ENCODE results near the gene VCL.
"Not testable (repeated sequence)": the region's sequence is repeated elsewhere in the genome, so short reads cannot be mapped to it uniquely, and the experiment has no call there.

The VCL gene

DNA sequence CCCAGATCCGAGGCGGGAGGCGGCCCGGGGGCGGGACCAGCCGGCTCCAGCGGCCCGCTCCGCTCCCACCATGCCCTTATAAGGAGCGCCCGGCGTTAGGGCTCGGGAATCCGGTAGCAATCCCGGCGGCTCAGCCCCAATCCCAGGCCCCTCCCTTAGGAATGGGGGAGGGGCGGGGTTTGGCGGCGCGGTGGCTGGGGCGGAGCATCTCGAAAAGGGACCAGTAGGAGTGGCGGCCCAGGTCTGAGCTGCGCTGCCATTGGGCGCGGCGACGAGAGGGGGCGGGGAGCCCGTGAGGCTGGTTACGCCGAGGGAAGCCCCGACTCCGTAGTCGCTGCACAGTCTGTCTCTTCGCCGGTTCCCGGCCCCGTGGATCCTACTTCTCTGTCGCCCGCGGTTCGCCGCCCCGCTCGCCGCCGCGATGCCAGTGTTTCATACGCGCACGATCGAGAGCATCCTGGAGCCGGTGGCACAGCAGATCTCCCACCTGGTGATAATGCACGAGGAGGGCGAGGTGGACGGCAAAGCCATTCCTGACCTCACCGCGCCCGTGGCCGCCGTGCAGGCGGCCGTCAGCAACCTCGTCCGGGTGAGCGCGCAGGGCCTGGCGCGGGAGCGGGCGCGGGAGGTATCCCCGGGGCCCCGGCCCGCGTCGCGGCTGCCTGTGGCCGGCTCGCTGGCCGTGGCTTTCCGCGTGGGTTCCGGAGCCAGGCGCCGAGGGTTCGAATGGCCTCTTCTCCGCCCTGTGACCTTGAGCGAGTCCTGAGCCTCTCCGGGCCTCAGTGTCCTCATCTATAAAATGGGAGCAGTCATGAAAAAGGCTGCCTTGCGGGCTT lies at the start of gene VCL:
VCL (plus strand) TSS at position 330 of the 836 bp plus-strand sequence; CDS start at position 422, 92 bp downstream.
- peak; percentile 96 for DNase-seq

DNA sequence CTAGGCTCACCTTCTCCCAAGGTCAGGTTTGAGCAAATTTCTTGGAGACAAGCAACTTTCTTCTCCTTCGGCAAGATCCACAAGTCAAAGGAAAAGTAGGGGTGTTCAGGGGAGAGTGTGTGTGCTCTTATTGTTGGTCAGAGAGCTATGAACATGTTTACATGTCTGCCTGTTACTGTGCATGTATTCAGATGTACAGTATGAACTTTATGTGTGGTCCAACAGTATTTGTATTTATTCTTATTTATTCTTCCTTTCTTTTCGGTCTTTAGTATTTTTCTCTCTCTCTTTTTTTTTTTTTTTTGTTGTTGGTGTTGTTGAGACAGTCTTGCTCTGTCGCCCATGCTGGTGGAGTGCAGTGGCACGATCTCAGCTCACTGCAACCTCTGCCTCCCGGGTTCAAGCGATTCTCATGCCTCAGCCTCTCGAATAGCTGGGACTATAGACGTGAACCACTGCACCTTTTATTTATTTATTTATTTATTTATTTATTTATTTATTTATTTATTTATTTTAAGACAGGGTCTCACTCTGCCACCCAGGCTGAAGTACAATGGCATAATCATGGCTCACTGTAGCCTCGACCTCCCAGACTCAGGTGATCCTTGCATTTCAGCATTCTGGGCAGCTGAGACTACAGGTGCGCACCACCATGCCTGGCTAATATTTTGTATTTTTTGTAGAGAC lies 48.8 kb upstream of the VCL start:
- no peak for DNase-seq

DNA sequence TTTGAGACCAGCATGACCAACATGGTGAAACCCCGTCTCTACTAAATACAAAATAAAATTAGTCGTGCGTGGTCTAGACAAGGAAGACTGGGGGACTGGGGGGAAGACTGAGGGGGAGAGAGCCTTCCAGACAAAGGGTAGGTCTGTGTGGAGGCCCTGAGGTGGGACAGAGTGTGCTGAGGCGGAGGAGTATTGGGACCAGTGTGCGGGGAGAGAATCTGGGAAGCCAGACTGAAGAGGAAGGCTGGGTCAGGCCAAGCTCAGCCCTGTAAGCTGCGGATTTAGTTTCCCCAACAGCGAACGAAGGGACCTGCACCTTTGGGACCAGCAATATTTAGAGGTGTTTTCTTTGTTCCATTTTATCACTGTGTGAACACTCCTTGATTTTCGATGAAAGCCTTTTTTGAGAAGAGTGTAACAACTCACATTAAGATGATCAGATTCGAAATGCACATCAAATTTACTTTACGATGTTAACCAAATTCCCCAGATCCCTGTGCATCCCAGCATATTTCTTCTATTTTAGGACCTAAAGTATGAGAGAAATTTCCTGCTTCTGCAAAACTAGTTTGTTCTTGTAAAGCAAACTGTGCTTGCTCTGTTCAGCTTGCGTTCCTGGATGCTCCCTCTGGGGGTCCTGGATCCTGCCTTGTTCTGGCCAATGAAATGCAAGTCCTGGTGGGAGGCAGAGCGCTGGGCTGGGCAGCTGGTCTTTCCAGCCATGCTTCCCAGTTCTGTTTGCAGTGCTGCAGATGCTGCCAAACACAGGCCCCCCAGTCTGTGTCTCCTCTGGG lies 47.6 kb upstream of the VCL start:
- no peak for DNase-seq

DNA sequence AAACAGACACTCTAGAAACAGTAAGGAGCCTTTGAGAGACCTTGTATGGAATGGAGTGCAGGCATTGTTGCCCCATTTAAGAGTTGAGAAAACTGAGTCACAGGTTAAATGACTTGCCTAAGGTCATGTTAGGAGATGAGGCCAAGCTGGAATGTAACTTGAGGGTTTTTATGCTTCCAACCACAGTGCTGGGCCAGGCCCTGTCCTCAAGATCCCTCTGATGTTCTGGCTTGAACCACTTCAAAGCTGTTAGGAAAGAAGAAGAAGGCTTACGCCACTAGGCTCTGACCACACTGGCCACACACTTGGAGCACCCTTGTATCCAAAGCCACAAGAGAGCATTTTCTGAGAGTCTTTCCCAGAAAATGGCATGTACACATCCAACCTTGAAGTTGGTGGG lies 44.3 kb upstream of the VCL start:
- DNase-seq, result no peak

DNA sequence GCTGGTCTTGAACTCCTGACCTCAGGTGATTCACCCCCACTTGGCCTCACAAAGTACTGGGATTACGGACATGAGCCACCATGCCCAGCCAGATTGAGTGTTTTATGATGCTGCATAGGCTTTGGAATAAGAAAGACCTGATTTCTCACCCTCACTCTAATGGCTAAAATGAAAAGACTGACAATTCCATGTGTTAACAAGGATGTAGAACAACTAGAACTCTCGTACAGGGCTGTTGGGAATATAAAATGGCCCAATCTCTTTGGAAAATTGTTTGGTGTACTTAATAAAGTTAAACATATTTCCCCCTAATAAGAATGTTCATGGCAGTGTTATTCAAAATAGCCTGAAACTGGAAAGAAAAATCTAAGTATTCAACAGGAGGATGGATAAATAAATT lies 43.2 kb upstream of the VCL start:
- DNase-seq, result no peak

DNA sequence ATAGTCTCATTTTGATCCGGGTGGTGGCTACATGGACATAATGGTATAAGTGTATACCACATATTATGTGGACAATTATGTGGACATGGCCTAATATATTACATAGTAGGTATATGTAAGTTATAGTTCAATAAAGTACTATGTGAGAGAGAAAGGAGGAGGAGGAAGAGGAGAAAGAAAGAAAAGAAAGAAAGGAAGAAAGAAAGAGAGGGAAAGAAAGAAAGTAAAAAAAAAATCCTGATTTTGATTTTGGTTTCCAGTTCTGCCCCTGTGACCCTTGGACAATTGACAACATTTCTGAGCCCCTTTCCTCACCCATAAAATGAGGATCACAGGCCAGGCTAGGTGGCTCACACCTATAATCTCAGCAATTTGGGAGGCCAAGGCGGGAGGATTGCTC lies 42.2 kb upstream of the VCL start:
- DNase-seq, result no peak

DNA sequence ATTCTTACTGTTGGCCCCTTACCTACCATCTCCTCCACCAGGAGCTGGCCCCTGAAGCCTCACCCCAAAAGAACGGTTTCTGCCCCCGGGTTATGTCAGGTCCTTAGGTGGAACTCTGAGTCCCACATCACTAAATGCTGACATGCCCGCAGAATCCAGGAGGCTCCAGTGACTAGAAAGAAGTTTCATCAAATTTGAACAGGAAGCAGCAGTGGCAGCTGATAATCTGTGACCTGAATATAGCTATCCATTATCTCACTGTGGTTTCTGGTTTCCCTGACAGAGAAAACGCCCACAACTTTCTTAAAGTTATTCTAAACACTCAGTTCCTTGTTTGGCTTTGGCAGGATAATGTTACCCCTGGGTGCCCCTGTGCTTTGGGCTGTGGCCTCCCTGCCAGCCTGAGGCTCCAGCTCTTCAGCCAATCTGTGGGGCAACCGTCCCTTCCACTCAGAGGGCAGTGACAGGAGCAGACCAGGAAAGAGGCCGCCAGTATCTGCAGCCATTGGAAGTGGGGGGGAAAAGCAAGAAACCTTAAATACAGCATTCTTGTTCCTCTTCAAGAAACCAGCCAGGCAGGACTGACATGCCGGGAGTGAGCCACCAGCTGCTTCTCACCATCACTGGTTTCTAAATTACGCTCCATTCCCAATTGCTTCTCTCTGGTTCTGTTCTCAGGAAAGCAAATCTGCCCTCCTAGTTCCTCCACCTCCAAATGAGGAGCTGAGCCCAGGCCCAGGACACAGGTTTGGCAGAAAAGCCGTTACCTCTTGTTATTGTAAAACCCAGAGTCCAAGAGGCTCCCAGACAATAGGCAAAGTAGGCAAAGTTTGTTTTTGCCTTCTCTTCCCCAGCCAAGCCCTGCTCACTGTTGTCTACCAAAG lies 41.2 kb upstream of the VCL start:
- no peak for DNase-seq

DNA sequence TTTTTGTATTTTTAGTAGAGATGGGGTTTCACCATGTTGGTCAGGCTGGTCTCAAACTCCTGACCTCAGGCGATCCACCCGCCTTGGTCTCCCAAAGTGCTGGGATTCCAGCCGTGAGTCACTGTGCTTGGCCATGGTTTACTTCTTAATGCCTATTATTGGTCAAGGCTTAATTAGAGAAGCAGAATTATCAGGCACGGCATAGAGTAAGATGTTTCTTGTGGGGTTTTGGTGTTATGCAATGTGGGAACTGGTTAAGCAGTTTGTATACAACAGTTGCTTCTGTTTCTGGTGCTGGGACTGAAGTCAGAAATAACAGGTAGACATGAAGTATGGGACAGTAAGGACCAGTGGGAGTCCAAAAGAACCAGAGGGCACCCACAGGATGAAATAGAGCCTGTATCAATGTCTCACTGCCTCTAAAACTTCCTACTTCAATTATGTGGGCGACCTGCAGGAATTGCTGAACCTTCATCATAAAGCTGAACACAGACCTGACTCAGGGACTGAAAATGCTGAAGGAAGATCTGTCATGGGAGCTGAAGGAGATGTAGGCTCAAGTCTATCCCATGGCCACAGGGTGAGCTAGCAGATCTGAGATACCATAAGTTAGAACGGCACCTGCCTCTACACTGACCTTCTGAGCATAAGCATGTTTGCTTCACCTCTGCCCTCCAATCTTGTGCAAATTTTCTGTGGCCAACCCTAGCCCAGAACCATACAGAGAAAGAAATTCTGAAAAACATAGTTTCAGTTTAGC lies 38.3 kb upstream of the VCL start:
- no peak for DNase-seq

DNA sequence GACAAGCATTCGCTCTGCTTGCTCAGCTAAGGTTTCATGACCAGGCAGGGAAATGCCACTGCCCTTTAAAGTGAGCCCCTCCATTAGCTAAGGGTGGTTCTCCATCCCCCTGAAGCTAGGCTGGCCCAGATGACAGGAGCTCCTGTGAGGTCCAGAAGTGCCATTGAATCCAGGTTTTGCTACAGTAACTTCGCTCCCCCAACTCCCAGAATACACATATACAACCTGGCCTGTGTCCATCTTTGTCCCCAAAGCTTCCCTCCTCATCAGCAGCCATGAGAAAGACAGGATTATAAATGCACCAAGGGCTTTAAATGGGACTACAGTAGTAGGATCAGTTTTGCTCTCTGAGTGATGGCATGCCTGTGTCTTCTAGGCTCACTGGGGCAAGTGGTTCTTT lies 35.5 kb upstream of the VCL start:
- no peak for DNase-seq

DNA sequence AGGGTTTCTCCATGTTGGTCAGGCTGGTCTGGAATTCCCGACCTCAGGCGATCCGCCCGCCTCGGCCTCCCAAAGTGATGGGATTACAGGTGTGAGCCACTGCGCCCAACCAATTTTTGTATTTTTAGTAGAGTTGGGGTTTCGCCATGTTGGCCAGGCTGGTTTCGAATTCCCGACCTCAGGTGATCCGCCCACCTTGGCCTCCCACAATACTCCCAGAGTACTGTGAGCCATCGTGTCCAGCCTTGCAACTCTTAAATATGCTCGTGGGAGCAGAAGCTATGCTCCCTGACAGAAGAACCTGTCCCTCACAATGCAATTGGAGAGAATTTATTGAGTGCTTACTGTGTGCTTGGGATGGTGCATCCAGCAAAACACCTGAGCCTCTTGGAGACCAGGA lies 34.4 kb upstream of the VCL start:
- not testable (repeated sequence) for DNase-seq

DNA sequence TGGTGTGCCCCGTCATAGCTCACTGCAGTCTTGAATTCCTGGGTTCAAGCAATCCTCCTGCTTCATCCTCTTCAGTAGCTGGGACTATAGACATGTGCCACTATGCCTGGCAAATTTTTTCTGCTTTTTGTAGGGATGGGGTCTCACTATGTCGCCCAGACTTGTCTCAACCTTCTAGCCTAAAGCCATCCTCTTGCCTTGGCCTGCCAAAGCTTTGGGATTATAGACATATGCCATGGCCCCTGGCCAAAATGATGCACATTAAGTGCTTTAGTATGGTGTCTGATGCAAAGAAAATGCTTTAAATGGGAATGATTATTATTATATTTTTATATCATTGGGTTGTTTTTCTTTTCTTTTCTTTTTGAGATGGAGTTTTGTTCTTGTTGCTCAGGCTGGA lies 33.2 kb upstream of the VCL start:
- no peak for DNase-seq

DNA sequence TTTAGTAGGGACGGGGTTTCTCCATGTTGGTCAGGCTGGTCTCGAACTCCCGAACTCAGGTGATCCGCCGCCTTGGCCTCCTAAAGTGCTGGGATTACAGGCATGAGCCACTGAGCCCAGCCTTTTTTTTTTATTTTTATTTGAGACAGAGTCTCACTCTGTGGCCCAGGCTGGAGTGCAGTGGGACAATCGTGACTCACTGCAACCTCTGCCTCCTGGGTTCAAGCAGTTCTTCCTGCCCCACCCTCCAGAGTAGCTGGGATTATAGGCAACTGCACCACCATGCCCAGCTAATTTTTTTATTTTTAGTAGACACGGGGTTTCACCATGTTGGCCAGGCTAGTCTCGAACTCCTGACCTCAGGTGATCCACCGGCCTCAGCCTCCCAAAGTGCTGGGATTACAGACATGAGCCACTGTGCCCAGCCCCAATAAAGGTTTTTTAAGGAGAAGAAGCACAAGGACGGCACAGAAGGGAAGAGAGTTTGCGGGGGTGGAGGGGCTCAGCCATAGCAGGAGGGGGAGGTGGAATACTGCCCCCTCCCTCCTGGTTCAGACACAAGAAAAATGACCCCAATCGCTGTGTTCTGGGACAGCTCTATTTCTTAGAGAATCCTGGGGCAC lies 32.5 kb upstream of the VCL start:
- not testable (repeated sequence) for DNase-seq

DNA sequence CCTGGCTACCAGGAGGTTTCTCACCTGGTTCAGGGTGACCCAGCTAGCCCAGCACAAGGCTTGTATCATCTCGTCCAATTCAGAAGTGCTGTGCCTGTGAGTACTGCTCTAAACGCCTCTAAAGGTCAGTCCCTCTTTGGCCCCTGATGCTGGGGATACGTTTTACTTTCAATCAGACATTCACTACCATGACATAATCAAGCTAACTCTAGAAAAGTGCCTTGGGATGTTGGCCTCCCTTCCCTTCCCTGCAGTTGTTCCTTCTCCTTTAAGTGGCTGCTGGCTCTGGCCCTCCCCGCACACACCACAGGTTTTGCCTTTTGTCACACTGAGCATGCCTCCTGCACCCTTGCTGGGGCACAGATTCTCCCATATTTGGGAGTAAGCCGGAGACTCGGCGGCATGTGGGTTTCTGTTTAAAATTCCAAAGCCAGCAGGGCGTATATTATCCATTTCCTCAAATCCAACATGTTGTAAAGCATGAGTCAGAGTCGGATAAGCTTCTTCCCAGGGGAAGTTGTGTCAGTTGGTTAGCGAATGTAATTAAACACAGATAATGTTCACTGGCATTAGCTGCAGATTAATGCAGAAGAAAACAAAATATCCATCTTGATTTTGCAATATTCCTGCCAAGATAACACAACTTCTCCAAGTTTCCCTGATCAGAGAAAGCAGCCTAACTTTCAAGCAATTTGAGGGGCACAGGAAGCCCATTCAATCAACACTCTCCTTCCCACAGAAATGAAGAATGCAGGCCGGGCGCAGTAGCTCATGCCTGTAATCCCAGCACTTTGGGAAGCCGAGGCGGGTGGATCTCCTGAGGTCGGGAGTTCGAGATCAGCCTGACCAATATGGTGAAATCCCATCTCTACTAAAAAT lies 31.8 kb upstream of the VCL start:
- no peak for DNase-seq

DNA sequence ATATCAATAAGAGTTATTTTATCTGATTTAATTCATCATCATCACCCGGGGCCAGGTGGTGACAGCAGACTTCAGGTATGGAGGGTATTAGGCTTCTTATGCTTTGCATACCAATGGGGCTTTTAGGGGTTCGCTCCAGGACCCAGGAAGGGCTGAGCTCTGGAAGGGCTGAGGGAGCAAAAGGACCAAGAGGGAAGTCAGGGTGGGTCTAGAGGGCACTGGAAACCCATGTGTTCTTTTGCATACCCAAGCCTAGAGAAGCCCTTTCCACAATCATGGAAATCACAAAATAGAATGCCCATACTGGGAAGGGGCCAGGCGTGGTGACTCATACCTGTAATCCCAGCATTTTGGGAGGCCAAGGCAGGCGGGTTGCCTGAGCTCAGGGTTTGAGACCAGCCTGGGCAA lies 30.9 kb upstream of the VCL start:
- DNase-seq, result no peak

DNA sequence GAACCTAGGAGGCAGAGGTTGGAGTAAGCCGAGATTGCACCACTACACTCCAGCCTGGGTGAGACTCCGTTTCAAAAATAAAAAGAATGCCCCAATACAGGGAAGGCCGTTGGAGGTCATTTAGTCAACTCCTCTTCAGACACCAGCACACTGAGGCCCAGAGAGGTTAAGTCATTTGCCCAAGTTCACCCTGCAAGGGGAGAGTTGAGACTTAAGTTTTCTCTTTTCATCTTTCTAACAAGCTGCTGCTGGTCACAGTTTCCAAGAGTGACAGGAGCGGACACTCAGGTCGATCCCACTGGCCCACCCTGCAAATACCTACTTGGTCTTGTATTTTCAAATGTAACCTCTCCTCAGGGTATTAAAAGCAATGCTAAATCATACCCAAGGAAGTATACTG lies 30.4 kb upstream of the VCL start:
- no peak for DNase-seq

DNA sequence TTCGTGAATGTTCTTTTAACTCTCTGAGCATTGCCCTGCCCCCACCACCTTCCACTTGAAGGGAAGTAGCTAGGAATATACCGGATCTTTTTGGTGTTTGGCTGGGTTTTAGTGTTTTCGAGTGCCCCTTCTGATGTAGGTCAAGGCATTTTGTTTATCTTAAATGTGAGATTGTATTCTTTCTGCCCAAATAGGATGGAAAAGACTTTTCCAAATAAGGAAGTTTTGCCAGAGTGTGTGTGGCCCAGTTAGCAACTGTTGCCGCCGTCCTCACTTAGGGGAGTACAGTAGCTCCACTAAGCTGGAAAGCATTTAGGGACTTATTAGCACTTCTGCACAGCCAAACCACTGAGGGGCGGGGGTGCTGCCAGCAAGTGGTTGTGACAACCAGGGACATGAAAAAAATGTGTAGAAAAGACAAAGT lies 29.8 kb upstream of the VCL start:
- DNase-seq, result no peak

DNA sequence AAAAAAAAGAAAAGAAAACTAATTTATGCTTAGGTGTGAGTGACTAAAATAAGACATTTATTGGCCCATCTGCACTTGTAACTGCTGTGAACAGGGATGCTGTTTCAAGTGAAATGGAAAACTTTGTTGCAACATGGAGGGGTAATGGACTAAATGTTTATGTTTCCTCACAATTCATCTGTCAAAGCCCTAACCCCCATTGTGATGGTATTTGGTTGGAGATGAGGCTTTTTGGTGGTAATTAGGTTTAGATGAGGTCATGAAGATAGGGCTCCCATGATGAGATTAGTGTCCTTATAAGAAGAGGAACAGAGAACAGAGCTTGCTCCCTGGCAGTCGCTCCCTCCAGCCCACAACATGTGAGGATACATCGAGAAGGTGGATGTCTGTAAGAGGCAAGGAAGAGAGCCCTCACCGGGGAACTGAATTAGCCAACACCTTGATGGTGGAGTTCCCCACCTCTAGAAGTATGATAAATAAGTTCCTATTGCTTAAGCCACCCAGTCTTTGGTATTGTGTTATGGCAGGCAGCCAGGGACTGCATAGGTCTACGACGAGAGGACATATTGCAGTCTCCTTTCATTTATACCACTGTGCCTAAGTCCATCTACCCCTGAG lies 28.6 kb upstream of the VCL start:
- DNase-seq, result no peak

DNA sequence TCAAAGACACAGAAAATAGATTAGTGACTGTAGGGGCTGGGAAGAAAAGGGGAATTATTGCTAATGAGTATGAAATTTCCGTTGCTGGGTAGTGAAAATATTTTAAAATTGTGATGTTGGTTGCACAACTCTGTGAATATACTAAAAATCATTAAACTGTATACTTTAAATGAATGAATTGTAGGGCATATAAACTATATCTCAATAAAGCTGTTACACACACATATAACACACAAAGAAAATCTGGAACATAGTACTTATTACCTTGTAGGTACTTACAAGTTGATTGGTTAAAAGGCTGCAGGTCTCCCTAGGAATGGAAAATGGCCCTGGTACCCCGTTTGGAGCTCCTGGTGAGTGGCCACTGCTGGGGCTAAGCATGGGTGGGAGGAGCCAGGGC lies 27.1 kb upstream of the VCL start:
- no peak for DNase-seq

DNA sequence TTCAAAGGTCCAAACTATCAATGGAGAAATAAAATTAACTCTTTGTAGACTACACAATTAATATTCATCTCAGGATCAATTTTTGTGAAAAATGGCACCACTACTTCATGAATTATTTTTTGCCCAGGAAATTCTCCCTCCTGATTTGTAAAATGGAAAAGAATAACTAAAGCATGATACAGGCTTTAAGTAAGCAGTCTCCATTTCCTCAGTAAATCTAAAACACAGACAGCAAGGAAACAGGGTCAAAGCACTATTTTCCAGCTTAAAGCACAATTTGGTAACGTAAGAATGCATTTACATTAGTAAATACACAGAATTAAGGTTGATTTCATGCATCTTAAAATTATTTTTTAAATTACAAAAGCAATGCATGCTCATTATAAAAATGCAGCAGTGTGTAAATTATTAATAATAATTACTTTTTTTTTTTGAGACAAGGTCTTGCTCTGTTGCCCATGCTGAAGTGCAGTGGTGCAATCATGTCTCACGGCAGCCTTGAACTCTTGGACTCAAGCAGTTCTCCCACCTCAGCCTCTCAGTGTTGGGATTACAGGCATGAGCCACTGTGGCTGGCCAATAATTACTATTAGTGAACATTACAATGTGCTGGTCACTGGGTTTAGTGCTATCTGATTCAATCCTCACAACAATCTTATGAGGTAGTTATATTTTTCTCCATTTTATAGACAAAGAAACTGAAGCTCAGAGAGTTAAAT lies 26.1 kb upstream of the VCL start:
- no peak for DNase-seq

Measured in activated CD4-positive, CD25-positive, alpha-beta regulatory T cell treated with anti-CD3 and anti-CD28 coated beads, Interleukin-2, amount 50 U/mL, for 72 hours (primary cell).